ENCODE data around the gene RPS6KA2. TPM values are rescaled to one million over a fixed set of nuclear protein-coding genes. Genes with fewer than 3 reads are reported as not detected.

RPS6KA2 gene
- total and polyA plus RNA-seq, 2 donors (not counting 1 experiment from before 2014, with no cell fraction given), result 2.2 to 16.0 TPM

DNA sequence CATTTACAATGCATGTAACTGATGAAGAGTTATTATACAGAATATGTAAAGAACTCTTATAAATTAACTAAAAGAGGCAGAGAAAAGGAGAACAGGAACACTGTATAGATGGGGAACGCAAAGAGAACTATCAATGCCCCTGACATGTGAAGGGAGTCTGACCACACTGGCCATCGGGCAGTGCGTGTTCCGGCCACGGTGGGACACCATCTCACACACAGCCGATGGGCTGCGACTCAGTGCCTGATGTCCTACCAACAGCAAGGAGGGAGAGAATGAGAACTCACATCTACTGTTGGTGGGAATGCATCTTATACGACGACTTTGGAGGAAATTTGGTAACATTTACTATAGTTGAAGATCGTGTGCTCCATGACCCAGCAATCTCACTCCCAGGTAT is 25.1 kb downstream of the RPS6KA2 start:
- ATAC-seq (ENCODE audit: low read depth) (no peak), DNase-seq (no peak)
- Histone ChIP-seq H4K20me1 (ENCODE audit: control insufficient read depth, insufficient read depth, low read length, poor library complexity, severe bottlenecking) (no peaks in the 10 kb centered on the region), H3K9me3 (ENCODE audit: control extremely low read depth in 1 of 3, control insufficient read depth in 2 of 3, insufficient read depth in 1 of 3, low read length in 2 of 3) (no peaks in the 10 kb centered on the region), H3K79me2 (ENCODE audit: control insufficient read depth, insufficient read depth, low read length) (peaks cover 6% of the 10 kb centered on the region), H2AFZ (ENCODE audit: insufficient read depth, low read depth, low read length, poor library complexity, severe bottlenecking) (no peak overlapping the region), H3K4me3 (ENCODE audit: control extremely low read depth in 1 of 5, extremely low read depth in 1 of 5, insufficient read depth in 1 of 5, low read depth in 2 of 5, low read length in 4 of 5) (no peak overlapping the region), H3K36me3 (replicated peaks in 1 of 2; ENCODE audit: control extremely low read depth in 1 of 2, control insufficient read depth in 1 of 2, extremely low read depth in 1 of 2, insufficient read depth in 2 of 2, low read length in 1 of 2) (no peaks in the 10 kb centered on the region), H3K4me2 (replicated peaks; ENCODE audit: low read depth, low read length, poor library complexity, severe bottlenecking) (no peak overlapping the region), H3K9ac (ENCODE audit: low read length) (no peak overlapping the region), H3K27me3 (replicated peaks in 1 of 4; ENCODE audit: control extremely low read depth in 1 of 4, control insufficient read depth in 3 of 4, insufficient read depth in 4 of 4, low read length in 3 of 4) (no peaks in the 10 kb centered on the region), H3K27ac (ENCODE audit: low read length in 2 of 2) (no peak overlapping the region), H3K4me1 (ENCODE audit: control insufficient read depth in 2 of 2, insufficient read depth in 2 of 2, low read length in 2 of 2) (no peaks in the 10 kb centered on the region)
- CTCF ChIA-PET, result no interaction called here
- H3K9me3 Mint-ChIP-seq (ENCODE audit: insufficient read depth), result no peaks in the 10 kb centered on the region
- no peaks in the 10 kb centered on the region for H3K4me1 Mint-ChIP-seq
- POLR2A ChIA-PET, result no interaction called here
- intact Hi-C loops (cut with micrococcal nuclease), result no loop called here
- H3K27ac Mint-ChIP-seq, result no peak overlapping the region
- peaks cover 8% of the 10 kb centered on the region for H3K27me3 Mint-ChIP-seq
- WGBS (ENCODE audit: insufficient coverage), result 100% methylated on average over 2 of the region's 10 CpGs
- TF ChIP-seq EZH2 (IDR thresholded peaks at IDR 0.05; ENCODE audit: borderline replicate concordance, insufficient read depth, low read depth, low read length, poor library complexity, severe bottlenecking), result no peak
- TF ChIP-seq, protein P1, sequence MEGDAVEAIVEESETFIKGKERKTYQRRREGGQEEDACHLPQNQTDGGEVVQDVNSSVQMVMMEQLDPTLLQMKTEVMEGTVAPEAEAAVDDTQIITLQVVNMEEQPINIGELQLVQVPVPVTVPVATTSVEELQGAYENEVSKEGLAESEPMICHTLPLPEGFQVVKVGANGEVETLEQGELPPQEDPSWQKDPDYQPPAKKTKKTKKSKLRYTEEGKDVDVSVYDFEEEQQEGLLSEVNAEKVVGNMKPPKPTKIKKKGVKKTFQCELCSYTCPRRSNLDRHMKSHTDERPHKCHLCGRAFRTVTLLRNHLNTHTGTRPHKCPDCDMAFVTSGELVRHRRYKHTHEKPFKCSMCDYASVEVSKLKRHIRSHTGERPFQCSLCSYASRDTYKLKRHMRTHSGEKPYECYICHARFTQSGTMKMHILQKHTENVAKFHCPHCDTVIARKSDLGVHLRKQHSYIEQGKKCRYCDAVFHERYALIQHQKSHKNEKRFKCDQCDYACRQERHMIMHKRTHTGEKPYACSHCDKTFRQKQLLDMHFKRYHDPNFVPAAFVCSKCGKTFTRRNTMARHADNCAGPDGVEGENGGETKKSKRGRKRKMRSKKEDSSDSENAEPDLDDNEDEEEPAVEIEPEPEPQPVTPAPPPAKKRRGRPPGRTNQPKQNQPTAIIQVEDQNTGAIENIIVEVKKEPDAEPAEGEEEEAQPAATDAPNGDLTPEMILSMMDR (IDR thresholded peaks at IDR 0.05), result no peak
- no peak overlapping the region for H3K4me3 Mint-ChIP-seq

DNA sequence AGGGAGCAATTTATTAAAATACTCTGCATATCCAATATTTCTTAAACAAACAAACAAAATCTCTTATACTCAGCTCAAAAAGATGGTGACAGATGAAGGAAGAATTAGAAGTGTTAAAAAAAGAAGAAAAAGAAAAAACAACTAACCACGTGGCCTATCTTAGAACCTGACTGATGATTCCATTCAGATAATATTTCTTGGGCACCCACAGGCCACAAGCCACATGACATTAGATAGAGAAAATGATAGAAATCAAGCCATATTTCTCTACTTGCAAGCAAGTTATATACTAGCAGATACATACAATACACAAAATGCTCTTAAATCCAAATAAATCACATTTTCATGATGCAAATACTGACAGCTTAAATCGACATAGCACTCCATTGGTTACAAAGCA is 26.1 kb downstream of the RPS6KA2 start:
- Histone ChIP-seq H3K9ac (ENCODE audit: low read length) (no peak overlapping the region), H4K20me1 (ENCODE audit: control insufficient read depth, insufficient read depth, low read length, poor library complexity, severe bottlenecking) (no peaks in the 10 kb centered on the region), H3K4me1 (ENCODE audit: control insufficient read depth in 2 of 2, insufficient read depth in 2 of 2, low read length in 2 of 2) (no peaks in the 10 kb centered on the region), H3K9me3 (ENCODE audit: control extremely low read depth in 1 of 3, control insufficient read depth in 2 of 3, insufficient read depth in 1 of 3, low read length in 2 of 3) (no peaks in the 10 kb centered on the region), H3K4me2 (replicated peaks; ENCODE audit: low read depth, low read length, poor library complexity, severe bottlenecking) (no peak overlapping the region), H3K79me2 (ENCODE audit: control insufficient read depth, insufficient read depth, low read length) (peaks cover 6% of the 10 kb centered on the region), H3K27ac (ENCODE audit: low read length in 2 of 2) (no peak overlapping the region), H3K36me3 (replicated peaks in 1 of 2; ENCODE audit: control extremely low read depth in 1 of 2, control insufficient read depth in 1 of 2, extremely low read depth in 1 of 2, insufficient read depth in 2 of 2, low read length in 1 of 2) (no peaks in the 10 kb centered on the region), H2AFZ (ENCODE audit: insufficient read depth, low read depth, low read length, poor library complexity, severe bottlenecking) (no peak overlapping the region), H3K4me3 (ENCODE audit: control extremely low read depth in 1 of 5, extremely low read depth in 1 of 5, insufficient read depth in 1 of 5, low read depth in 2 of 5, low read length in 4 of 5) (no peak overlapping the region), H3K27me3 (replicated peaks in 1 of 4; ENCODE audit: control extremely low read depth in 1 of 4, control insufficient read depth in 3 of 4, insufficient read depth in 4 of 4, low read length in 3 of 4) (no peaks in the 10 kb centered on the region)
- DNase-seq (no peak), ATAC-seq (ENCODE audit: low read depth) (no peak)
- no CpG with 5 or more reads among the region's 2 CpGs for WGBS (ENCODE audit: insufficient coverage)
- POLR2A ChIA-PET, result no interaction called here
- Mint-ChIP-seq H3K4me3 (no peak overlapping the region), H3K27me3 (peaks cover 8% of the 10 kb centered on the region), H3K9me3 (ENCODE audit: insufficient read depth) (no peaks in the 10 kb centered on the region), H3K27ac (no peak overlapping the region), H3K4me1 (no peaks in the 10 kb centered on the region)
- CTCF ChIA-PET, result no interaction called here
- TF ChIP-seq, protein P1 (IDR thresholded peaks at IDR 0.05), result no peak
- TF ChIP-seq EZH2 (IDR thresholded peaks at IDR 0.05; ENCODE audit: borderline replicate concordance, insufficient read depth, low read depth, low read length, poor library complexity, severe bottlenecking), result no peak
- intact Hi-C loops (cut with micrococcal nuclease), result no loop called here

Data from B cell (primary cell).